Measurements from ENCODE around the gene SLC17A1. TPM values are rescaled to one million over a fixed set of nuclear protein-coding genes. Genes with fewer than 3 reads are reported as not detected.

The SLC17A1 gene
- total and polyA plus RNA-seq, 2 donors (not counting 1 experiment from before 2014, with no cell fraction given) = not detected

DNA sequence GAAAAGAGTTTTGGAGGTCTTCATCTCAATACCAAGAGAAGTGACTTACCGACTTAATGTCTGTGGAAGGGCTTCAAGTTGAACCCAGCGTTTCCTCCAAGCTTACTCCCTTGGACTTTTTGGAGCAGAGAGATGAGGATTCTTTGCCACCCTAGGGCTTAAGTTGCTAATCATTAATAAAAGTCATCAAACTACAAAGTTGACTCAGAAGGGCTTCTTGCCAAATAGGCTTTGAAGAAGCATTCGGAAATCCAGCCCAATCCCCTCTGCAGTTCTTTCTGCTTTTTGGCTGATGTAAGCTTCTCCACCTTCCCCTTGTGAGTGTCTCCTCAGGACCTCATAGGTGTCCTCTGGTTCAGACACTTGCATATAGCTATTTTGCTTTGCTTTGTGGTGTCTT, 42.3 kb upstream of the SLC17A1 start, which contains the start of gene SLC17A3:
Gene SLC17A3 (minus strand): TSS at position 126 of the 400 bp plus-strand sequence. CDS start 5,856 bp downstream, outside the sequence.
- no peak within 1 kb of the TSS for H3K4me2 ChIP-seq (ENCODE audit: extremely low read depth, insufficient read depth, low read length)
- H3K27ac ChIP-seq (ENCODE audit: insufficient read depth, low read length) = no peak within 1 kb of the TSS
- H3K9ac ChIP-seq (ENCODE audit: insufficient read depth, low read length) = no peak within 1 kb of the TSS
- H3K4me3 ChIP-seq (replicated peaks in 1 of 4; ENCODE audit: control extremely low read depth in 1 of 4, insufficient read depth in 1 of 4, low read depth in 3 of 4, low read length in 4 of 4) = no peak within 1 kb of the TSS
- TF ChIP-seq EZH2 (IDR thresholded peaks at IDR 0.05; ENCODE audit: low read length, missing control alignments) = no peak
- TF ChIP-seq, protein P1, sequence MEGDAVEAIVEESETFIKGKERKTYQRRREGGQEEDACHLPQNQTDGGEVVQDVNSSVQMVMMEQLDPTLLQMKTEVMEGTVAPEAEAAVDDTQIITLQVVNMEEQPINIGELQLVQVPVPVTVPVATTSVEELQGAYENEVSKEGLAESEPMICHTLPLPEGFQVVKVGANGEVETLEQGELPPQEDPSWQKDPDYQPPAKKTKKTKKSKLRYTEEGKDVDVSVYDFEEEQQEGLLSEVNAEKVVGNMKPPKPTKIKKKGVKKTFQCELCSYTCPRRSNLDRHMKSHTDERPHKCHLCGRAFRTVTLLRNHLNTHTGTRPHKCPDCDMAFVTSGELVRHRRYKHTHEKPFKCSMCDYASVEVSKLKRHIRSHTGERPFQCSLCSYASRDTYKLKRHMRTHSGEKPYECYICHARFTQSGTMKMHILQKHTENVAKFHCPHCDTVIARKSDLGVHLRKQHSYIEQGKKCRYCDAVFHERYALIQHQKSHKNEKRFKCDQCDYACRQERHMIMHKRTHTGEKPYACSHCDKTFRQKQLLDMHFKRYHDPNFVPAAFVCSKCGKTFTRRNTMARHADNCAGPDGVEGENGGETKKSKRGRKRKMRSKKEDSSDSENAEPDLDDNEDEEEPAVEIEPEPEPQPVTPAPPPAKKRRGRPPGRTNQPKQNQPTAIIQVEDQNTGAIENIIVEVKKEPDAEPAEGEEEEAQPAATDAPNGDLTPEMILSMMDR (conservative IDR thresholded peaks at IDR 0.05 in 1 of 2, IDR thresholded peaks at IDR 0.05 in 1 of 2; ENCODE audit: low read depth in 1 of 2, low read length in 2 of 2) = no peak
- H3K4me1 ChIP-seq (ENCODE audit: control insufficient read depth, extremely low read depth, insufficient read depth, low read length) = no peaks in the 10 kb centered on the region
- DNase-seq (ENCODE audit: low read depth in 2 of 2) = no peak
- no peaks in the 10 kb centered on the region for H3K36me3 ChIP-seq (ENCODE audit: control insufficient read depth, insufficient read depth, low read length)
- H3K79me2 ChIP-seq (ENCODE audit: control insufficient read depth, insufficient read depth, low read length) = no peaks in the 10 kb centered on the region
- no peaks in the 10 kb centered on the region for H3K9me3 ChIP-seq (ENCODE audit: control insufficient read depth, insufficient read depth, low read depth, low read length)
- no peaks in the 10 kb centered on the region for H4K20me1 ChIP-seq (ENCODE audit: control insufficient read depth, extremely low read depth, insufficient read depth, low read length)
- no peak within 1 kb of the TSS for H2AFZ ChIP-seq (ENCODE audit: low read length)
- H3K27me3 ChIP-seq (ENCODE audit: control insufficient read depth, insufficient read depth, low read length) = peaks cover 4% of the 10 kb centered on the region

DNA sequence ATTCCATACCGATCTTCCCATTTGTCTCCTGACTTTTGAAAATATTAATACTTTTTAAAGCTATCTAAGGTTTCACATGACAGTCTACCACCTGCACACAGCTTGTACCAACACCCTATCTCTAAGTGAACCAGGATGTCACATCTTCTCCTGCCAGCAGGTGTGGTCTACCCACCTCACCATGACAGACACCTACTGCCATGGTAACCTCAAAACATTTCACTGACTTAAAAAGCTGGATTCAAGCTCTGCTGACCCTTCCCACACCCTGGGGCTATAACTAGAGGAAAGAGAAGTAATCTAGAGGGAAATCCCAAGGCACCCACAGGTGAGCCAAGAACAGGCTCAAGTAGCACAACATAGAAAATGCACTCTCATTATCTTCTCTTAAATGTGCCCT, 41.0 kb upstream of the SLC17A1 start:
- no peak overlapping the region for H3K9ac ChIP-seq (ENCODE audit: insufficient read depth, low read length)
- no peak overlapping the region for H3K4me3 ChIP-seq (replicated peaks in 1 of 4; ENCODE audit: control extremely low read depth in 1 of 4, insufficient read depth in 1 of 4, low read depth in 3 of 4, low read length in 4 of 4)
- H3K27ac ChIP-seq (ENCODE audit: insufficient read depth, low read length) = no peak overlapping the region
- H4K20me1 ChIP-seq (ENCODE audit: control insufficient read depth, extremely low read depth, insufficient read depth, low read length) = no peaks in the 10 kb centered on the region
- TF ChIP-seq, protein P1 (conservative IDR thresholded peaks at IDR 0.05 in 1 of 2, IDR thresholded peaks at IDR 0.05 in 1 of 2; ENCODE audit: low read depth in 1 of 2, low read length in 2 of 2) = no peak
- TF ChIP-seq EZH2 (IDR thresholded peaks at IDR 0.05; ENCODE audit: low read length, missing control alignments) = no peak
- H3K4me2 ChIP-seq (ENCODE audit: extremely low read depth, insufficient read depth, low read length) = no peak overlapping the region
- no peaks in the 10 kb centered on the region for H3K79me2 ChIP-seq (ENCODE audit: control insufficient read depth, insufficient read depth, low read length)
- H2AFZ ChIP-seq (ENCODE audit: low read length) = no peak overlapping the region
- H3K9me3 ChIP-seq (ENCODE audit: control insufficient read depth, insufficient read depth, low read depth, low read length) = no peaks in the 10 kb centered on the region
- DNase-seq (ENCODE audit: low read depth in 2 of 2) = no peak
- peaks cover 4% of the 10 kb centered on the region for H3K27me3 ChIP-seq (ENCODE audit: control insufficient read depth, insufficient read depth, low read length)
- no peaks in the 10 kb centered on the region for H3K36me3 ChIP-seq (ENCODE audit: control insufficient read depth, insufficient read depth, low read length)
- H3K4me1 ChIP-seq (ENCODE audit: control insufficient read depth, extremely low read depth, insufficient read depth, low read length) = no peaks in the 10 kb centered on the region

DNA sequence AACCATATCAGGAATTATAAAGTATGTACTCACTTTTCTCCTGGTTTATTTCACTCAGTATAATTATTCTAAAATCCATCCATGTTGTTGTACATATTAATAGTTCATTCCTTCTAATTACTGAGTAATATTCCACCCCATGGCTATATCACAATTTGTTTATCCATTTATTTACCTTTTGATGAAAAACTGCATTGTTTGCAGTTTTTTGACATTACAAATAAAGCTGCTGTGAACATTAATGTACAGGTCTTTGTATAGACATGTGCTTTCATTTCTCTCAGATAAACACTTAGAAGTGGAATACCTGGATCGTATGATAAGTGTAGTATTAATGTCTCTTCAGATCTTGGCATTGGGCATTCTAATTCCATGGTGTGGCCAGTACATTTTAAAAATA, 38.0 kb upstream of the SLC17A1 start:
- no peaks in the 10 kb centered on the region for H4K20me1 ChIP-seq (ENCODE audit: control insufficient read depth, extremely low read depth, insufficient read depth, low read length)
- TF ChIP-seq, protein P1 (conservative IDR thresholded peaks at IDR 0.05 in 1 of 2, IDR thresholded peaks at IDR 0.05 in 1 of 2; ENCODE audit: low read depth in 1 of 2, low read length in 2 of 2) = no peak
- TF ChIP-seq EZH2 (IDR thresholded peaks at IDR 0.05; ENCODE audit: low read length, missing control alignments) = no peak
- H3K4me3 ChIP-seq (replicated peaks in 1 of 4; ENCODE audit: control extremely low read depth in 1 of 4, insufficient read depth in 1 of 4, low read depth in 3 of 4, low read length in 4 of 4) = no peak overlapping the region
- no peak for DNase-seq (ENCODE audit: low read depth in 2 of 2)
- H3K9ac ChIP-seq (ENCODE audit: insufficient read depth, low read length) = no peak overlapping the region
- no peaks in the 10 kb centered on the region for H3K27me3 ChIP-seq (ENCODE audit: control insufficient read depth, insufficient read depth, low read length)
- H3K9me3 ChIP-seq (ENCODE audit: control insufficient read depth, insufficient read depth, low read depth, low read length) = no peaks in the 10 kb centered on the region
- no peak overlapping the region for H3K4me2 ChIP-seq (ENCODE audit: extremely low read depth, insufficient read depth, low read length)
- H2AFZ ChIP-seq (ENCODE audit: low read length) = no peak overlapping the region
- no peak overlapping the region for H3K27ac ChIP-seq (ENCODE audit: insufficient read depth, low read length)
- no peaks in the 10 kb centered on the region for H3K79me2 ChIP-seq (ENCODE audit: control insufficient read depth, insufficient read depth, low read length)
- no peaks in the 10 kb centered on the region for H3K36me3 ChIP-seq (ENCODE audit: control insufficient read depth, insufficient read depth, low read length)
- H3K4me1 ChIP-seq (ENCODE audit: control insufficient read depth, extremely low read depth, insufficient read depth, low read length) = no peaks in the 10 kb centered on the region
